Glutamatergic neuron (in vitro differentiated cells): ENCODE data around the gene NRCAM. TPM values are rescaled to one million over a fixed set of nuclear protein-coding genes. Genes with fewer than 3 reads are reported as not detected.

Source experiments
- DNase-seq: peaks from one replicate; pipeline ENCODE4 v3.0.0; 2022
- H3K27ac Mint-ChIP-seq: one replicate; pipeline ENCODE4 v1.8.0; 2020; ENCODE audit warnings: mild to moderate bottlenecking, mixed read lengths, inconsistent platforms; ENCODE audit not compliant: unreplicated experiment
- H3K27me3 Mint-ChIP-seq: one replicate; pipeline ENCODE4 v1.8.0; 2020; ENCODE audit warnings: mild to moderate bottlenecking, moderate library complexity, mixed read lengths, inconsistent platforms; ENCODE audit not compliant: unreplicated experiment
- H3K36me3 Mint-ChIP-seq: one replicate; pipeline ENCODE4 v1.8.0; 2020; ENCODE audit warnings: mild to moderate bottlenecking, mixed read lengths, inconsistent platforms; ENCODE audit not compliant: unreplicated experiment
- H3K4me1 Mint-ChIP-seq: one replicate; pipeline ENCODE4 v1.8.0; 2020; ENCODE audit warnings: mild to moderate bottlenecking, low read depth, mixed read lengths, inconsistent platforms; ENCODE audit not compliant: unreplicated experiment
- H3K4me3 Mint-ChIP-seq: one replicate; pipeline ENCODE4 v1.8.0; 2020; ENCODE audit warnings: mild to moderate bottlenecking, mixed read lengths, inconsistent platforms; ENCODE audit not compliant: unreplicated experiment
- H3K9me3 Mint-ChIP-seq: one replicate; pipeline ENCODE4 v1.8.0; 2020; ENCODE audit warnings: mild to moderate bottlenecking, moderate library complexity, mixed read lengths, inconsistent platforms; ENCODE audit not compliant: unreplicated experiment
- CTCF ChIP-seq: fragments of 200-600 bp; sonication (generic); IDR thresholded peaks from one replicate; pipeline ENCODE4 v1.5.0; 2021; ENCODE audit not compliant: partially characterized antibody, unreplicated experiment
- total RNA-seq: library from RNA; stranded (reverse); fragmentation: NEBNext Ultra II Directional; extraction: Animal tissue kit (Norgen Biotek cat#: 25700); gene quantifications from one replicate; pipeline ENCODE4 v1.2.1, GENCODE V29; 2021; ENCODE audit not compliant: unreplicated experiment

NRCAM gene
- total RNA-seq, 1 donor from 2014 or later, result 120 TPM

- Mint-ChIP-seq H3K27me3 (no peaks in the 10 kb centered on the region), H3K4me1 (peaks cover 20% of the 10 kb centered on the region), H3K27ac (no peak overlapping the region), H3K36me3 (no peaks in the 10 kb centered on the region), H3K4me3 (no peak overlapping the region), H3K9me3 (peaks cover 4% of the 10 kb centered on the region)
- DNase-seq, result no peak
- TF ChIP-seq CTCF, result no peak
These were observed 126.0 kb downstream of the NRCAM start for GRCh38 chr7:108330227-108330626.

GRCh38 chr7:108329514-108329913 lies 126.7 kb downstream of the NRCAM start:
- DNase-seq, result no peak
- no peak overlapping the region for H3K27ac Mint-ChIP-seq
- no peaks in the 10 kb centered on the region for H3K27me3 Mint-ChIP-seq
- peaks cover 4% of the 10 kb centered on the region for H3K9me3 Mint-ChIP-seq
- H3K4me3 Mint-ChIP-seq, result no peak overlapping the region
- no peaks in the 10 kb centered on the region for H3K36me3 Mint-ChIP-seq
- peaks cover 19% of the 10 kb centered on the region for H3K4me1 Mint-ChIP-seq
- TF ChIP-seq CTCF, result no peak

- Mint-ChIP-seq H3K4me1 (peaks cover 22% of the 10 kb centered on the region), H3K9me3 (peaks cover 4% of the 10 kb centered on the region), H3K36me3 (no peaks in the 10 kb centered on the region), H3K27ac (no peak overlapping the region), H3K4me3 (no peak overlapping the region), H3K27me3 (no peaks in the 10 kb centered on the region)
- DNase-seq, result no peak
- no peak for TF ChIP-seq CTCF
These were observed 128.0 kb downstream of the NRCAM start for GRCh38 chr7:108328174-108328651.

- no peak for DNase-seq
- H3K9me3 Mint-ChIP-seq, result peaks cover 4% of the 10 kb centered on the region
- no peaks in the 10 kb centered on the region for H3K36me3 Mint-ChIP-seq
- H3K27me3 Mint-ChIP-seq, result no peaks in the 10 kb centered on the region
- no peak overlapping the region for H3K27ac Mint-ChIP-seq
- H3K4me1 Mint-ChIP-seq, result peaks cover 26% of the 10 kb centered on the region
- no peak for TF ChIP-seq CTCF
- H3K4me3 Mint-ChIP-seq, result no peak overlapping the region
These were observed 128.9 kb downstream of the NRCAM start for GRCh38 chr7:108327353-108327752.

GRCh38 chr7:108326938-108327337 lies 129.3 kb downstream of the NRCAM start:
- H3K4me1 Mint-ChIP-seq, result peaks cover 26% of the 10 kb centered on the region
- TF ChIP-seq CTCF, result no peak
- no peak overlapping the region for H3K4me3 Mint-ChIP-seq
- no peaks in the 10 kb centered on the region for H3K36me3 Mint-ChIP-seq
- no peak overlapping the region for H3K27ac Mint-ChIP-seq
- H3K27me3 Mint-ChIP-seq, result no peaks in the 10 kb centered on the region
- peaks cover 4% of the 10 kb centered on the region for H3K9me3 Mint-ChIP-seq
- DNase-seq, result no peak
